Activated CD8-positive, alpha-beta memory T cell treated with anti-CD3 and anti-CD28 coated beads, Interleukin-2, amount 50 U/mL, for 1 hour (primary cell): ENCODE results near the gene MEPCE.
"Not testable (repeated sequence)": the region's sequence is repeated elsewhere in the genome, so short reads cannot be mapped to it uniquely, and the experiment has no call there.

Experiments used
- DNase-seq: peaks from one replicate; pipeline ENCODE4 v3.0.0-alpha.2; 2020; ENCODE audit errors: extremely low read depth

MEPCE gene, protein sequence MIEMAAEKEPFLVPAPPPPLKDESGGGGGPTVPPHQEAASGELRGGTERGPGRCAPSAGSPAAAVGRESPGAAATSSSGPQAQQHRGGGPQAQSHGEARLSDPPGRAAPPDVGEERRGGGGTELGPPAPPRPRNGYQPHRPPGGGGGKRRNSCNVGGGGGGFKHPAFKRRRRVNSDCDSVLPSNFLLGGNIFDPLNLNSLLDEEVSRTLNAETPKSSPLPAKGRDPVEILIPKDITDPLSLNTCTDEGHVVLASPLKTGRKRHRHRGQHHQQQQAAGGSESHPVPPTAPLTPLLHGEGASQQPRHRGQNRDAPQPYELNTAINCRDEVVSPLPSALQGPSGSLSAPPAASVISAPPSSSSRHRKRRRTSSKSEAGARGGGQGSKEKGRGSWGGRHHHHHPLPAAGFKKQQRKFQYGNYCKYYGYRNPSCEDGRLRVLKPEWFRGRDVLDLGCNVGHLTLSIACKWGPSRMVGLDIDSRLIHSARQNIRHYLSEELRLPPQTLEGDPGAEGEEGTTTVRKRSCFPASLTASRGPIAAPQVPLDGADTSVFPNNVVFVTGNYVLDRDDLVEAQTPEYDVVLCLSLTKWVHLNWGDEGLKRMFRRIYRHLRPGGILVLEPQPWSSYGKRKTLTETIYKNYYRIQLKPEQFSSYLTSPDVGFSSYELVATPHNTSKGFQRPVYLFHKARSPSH

DNA sequence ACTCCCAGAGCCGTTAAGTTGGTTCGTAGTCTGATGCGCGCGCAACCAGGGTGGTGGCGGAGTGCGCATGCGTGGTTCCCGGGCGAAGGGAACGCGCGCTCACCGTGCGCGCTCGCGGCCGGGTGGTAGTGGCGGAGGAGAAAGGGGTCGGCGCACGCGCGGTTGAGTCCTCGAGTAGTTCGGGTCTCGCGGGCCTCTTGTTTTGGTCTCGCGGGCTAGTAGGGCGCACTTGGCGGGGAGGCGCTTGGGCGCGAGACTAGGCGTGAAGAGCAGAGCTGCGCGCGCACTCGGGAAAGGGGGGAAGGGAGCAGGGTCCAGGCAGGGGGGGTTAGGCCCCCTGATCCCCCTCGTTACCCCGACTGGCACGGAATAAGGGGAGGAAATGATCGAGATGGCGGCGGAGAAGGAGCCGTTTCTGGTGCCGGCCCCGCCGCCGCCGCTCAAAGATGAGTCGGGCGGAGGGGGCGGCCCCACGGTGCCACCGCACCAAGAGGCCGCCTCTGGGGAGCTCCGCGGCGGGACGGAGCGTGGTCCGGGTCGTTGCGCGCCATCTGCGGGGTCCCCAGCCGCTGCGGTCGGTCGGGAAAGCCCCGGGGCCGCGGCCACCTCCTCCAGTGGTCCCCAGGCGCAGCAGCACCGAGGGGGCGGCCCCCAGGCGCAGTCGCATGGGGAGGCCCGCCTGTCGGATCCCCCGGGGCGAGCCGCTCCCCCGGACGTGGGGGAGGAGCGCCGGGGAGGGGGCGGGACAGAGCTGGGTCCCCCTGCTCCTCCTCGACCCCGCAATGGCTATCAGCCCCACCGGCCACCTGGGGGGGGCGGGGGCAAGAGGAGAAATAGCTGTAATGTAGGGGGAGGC is at the start of gene MEPCE:
TSS of gene MEPCE (plus strand) at position 195 of the 856 bp plus-strand sequence. CDS start at position 383, 188 bp downstream.
- DNase-seq, result peak; percentile 92

DNA sequence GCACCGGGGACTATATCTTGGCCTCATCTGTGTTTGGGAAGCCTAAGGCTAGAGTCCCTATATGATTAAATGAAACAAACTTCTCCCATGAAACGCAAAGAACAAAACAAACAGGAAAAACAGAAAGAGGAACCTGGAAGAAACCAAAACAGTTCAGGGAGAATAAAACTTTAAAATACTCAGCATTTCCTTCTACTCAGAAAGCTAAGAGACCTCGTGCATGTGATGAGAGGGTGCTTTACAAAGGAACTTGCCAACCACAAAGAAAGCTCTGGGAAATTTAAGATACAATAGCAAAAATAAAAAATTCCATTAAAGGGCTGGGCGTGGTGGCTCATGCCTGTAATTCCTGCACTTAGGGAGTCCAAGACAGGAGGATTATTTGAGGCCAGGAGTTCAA is 49.4 kb upstream of the MEPCE start:
- DNase-seq, result no peak

GRCh38 chr7:100381531-100382233 is 47.9 kb upstream of the MEPCE start:
- DNase-seq, result not testable (repeated sequence)

- not testable (repeated sequence) for DNase-seq
Observed at GRCh38 chr7:100382234-100382853, 47.3 kb upstream of the MEPCE start.

- DNase-seq, result no peak
Observed at GRCh38 chr7:100384628-100385294, 44.9 kb upstream of the MEPCE start.

DNA sequence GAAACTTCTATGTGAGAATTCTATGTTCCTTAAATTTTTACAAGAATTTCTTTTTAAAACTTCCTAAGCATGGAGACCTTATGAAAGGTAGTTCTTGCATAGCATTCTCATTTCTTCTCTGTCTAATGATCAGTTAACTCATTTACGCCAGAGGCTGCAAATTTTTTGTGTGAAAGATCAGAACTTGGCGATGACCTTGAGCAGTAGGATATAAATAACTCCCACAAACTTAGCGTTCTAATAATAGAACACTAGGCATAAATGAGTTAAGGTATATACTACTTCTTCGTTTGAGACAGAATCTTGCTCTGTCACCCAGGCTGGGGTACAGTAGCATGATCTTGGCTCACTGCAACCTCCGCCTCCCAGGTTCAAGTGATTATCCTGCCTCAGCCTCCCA is 42.7 kb upstream of the MEPCE start:
- no peak for DNase-seq

GRCh38 chr7:100387695-100388094 is 41.9 kb upstream of the MEPCE start:
- no peak for DNase-seq

DNA sequence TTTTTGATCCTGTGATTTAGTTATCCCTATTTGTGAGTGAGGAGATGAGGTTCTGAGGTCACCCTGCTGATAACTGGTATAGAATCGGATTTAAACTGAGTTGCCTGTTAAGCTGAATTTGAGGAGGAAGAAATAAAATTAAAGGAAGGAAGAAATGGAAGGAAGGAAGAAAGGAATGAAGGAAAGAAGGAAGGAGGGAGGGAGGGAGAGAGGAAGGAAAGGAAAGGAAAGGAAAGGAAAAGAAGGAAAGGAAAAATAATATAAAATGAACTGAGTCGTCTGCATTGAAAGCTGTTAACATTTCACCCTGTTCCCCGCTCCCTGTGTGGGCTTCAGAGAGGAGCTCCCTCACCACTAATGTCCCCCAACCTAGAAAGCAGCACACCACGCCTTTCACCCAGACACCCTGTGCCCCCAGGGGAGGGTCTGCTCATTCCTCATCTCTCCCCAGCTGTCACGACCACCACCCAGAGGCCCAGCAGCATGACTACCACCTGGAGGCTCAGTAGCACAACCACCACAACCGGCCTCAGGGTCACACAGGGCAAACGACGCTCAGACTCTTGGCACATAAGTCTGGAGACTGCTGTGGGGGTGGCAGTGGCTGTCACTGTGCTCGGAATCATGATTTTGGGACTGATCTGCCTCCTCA is 40.1 kb upstream of the MEPCE start:
- no peak for DNase-seq

DNA sequence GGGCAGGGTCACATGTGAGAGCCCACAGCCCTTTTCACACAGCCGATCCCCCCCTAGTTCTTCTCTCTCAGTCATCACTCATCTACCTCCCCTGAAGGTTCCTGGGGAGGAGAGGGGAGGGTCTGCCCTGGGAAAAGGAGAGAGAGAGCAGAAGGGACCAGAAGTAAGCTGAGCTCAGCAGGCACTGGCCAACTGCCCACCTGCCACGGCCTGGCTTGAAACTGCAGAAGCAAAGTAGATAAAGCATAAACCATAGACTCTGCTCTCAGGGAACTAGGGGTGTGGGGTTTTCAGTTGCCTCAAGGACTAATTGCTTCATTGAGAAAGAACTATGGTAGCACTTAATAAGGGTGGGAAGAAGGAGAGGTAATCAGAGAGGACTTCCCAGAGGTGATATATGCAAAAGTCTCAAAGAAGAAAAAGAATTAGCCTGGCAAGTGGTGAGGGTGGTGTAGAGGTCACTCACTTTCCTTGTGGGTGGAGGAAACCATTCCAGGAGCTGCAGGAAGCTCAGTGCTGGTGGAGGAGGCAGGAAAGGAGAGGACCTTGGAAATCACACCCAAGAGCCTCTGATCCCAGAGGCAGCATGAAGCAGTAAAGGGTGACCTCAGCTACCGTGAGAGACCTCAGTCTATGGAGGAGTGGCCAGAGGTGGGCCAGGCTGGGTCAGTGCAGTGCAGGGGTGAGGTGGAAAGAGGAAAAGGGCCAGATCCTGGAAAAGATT is 39.2 kb upstream of the MEPCE start:
- no peak for DNase-seq

DNA sequence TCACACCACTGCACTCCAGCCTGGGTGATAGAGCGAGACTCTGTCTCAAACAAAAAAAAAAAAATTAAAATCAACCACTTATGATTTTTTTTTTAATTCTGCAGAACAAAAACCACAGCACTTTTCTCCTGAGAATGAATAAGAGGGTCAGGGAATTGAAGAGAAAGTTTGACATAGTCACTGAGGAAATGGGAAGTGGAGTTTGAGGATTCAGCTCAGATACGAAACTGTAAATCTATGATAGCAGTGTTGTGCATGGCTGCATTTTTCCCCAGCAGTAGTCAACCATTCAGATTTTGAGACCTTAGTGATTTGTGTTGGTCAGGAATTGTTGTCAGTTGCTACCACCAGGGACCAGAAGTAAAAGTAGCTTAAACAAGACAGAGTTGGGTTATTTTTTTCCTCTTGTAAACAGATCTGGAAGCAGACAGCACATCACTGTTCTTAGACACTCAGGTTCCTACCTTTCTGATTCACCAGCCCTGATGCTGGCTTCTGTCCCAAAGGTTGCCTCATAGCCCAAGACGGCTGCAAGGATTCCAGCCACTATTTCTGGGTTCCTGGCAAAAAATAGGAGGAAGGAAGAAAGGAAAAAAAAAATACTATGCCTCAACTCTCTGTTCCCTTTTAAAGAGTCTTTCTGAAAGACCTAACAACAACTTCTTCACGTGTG is 36.3 kb upstream of the MEPCE start:
- no peak for DNase-seq

- no peak for DNase-seq
Observed at GRCh38 chr7:100394077-100394476, 35.6 kb upstream of the MEPCE start.

GRCh38 chr7:100396421-100396982 is 33.1 kb upstream of the MEPCE start:
- no peak for DNase-seq

DNA sequence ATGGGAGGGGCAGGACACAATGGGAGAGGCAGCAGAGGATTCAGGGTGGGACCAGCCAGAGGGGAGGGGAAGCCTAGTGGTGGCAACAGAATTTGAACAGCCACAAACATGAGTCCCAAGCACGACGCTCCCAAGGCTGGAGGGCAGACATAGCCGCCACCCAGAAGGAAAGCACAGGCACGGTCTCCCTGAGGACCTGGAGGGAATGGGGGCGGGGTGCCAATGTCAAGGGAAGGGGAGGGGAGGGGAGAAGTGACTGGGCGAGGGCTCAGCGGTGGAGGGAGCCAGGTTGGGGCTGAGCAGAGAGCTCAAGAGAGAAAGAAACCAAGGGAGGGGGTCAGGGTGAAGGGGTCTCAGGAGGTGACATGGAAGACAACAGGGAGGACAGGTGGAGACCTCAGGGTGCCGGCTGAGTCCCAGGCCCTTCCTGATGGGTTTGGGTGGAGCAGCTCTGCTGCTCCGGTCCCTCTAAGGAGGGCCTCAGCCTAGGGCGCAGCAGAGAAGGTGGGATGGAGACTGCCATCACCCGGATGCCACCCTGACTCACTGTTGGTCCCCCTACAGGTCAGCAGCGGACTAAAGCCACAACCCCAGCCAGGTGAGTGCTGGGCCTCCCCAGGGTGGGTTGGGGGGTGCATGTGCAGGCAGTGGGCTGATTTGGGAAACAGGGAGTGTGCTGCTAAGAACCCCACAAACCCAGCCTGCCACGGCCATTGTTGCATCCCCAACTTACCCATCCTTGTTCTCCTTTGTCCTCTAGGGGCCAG is 32.1 kb upstream of the MEPCE start:
- no peak for DNase-seq

DNA sequence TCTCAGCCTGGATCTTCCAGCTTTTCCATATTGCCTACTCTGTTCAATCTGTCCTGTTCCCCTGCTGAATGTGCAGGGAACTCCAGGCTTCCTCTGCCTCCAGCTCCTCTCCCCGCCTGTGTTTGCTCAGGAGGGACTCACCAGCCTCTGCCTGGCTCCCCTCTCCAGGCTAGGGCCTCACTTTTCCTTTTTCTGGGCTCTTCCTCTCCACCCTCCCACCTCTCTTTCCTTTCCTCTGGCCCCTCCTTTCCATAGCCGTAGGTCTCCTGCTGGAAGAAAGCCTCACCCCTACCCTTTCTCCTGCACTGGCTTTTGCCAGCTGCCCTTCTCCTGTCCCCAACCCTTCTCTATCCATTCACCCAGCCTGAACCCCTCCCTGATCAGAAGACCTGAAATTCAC is 31.4 kb upstream of the MEPCE start:
- DNase-seq, result no peak

DNA sequence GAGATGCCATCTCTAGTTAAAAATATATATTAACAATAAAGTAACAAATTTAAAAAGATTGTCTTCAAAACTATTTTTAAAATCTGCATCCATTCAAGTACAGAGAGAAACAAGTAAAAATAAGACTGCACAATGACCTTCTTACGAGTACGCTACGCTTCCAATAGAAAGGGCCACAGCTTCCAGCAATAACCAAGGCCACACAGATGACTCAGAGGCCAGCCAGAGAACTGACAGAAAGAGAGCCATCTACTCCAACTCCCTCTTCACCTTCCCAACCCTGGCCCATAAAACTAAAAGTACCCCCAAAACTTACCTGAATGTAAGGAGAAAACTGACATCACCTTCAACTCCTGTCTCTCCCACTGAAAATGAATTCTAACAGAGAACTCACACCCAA is 29.6 kb upstream of the MEPCE start:
- DNase-seq, result no peak

- no peak for DNase-seq
Observed at GRCh38 chr7:100400656-100401055, 29.0 kb upstream of the MEPCE start.

DNA sequence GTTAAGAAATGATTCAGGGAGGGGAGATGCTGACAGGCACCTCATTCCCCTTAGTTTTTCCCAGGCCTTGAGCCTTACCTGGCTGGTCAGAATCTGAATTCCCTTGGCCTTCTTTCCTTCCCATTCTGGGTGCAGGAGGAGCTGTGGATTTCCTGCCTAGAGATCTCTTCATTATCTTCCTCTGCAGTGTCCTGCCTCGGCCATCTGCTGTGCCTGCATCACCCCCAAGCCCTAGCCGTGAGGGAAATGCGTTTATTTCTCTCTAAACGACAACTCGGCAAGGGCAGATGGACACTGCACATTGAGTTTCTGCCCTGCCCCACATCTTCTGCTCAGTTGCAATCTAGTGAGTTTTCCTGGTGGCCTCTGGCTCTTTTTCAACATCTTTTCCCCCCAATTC is 27.8 kb upstream of the MEPCE start:
- DNase-seq, result no peak

DNA sequence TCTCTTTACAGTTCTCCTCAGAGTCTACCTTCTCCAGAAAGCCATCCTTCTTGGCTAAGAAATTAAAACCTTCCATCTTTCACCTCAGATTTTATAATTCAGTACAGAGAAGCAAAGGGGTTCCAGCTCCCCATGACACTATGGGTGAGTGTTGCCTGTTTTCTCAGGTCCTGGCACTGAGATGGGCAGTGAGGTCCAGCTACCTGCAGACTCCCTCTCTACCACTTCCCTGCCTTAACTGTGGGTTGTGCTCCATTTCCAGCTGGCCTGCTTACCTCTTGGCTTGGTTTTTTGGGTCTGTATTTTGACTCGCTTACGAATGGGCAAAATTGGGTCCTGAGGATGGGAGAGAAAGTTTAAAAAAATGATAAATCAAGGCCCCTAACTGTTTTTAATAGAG is 27.4 kb upstream of the MEPCE start:
- no peak for DNase-seq
